ENCODE results near the gene TP53TG5. TPM values are rescaled to one million over a fixed set of nuclear protein-coding genes. Genes with fewer than 3 reads are reported as not detected.

Gene TP53TG5
- total RNA-seq, 1 donor, result not detected

GRCh38 chr20:45390931-45391330 lies 12.8 kb upstream of the TP53TG5 start:
- Histone ChIP-seq H3K27ac (ENCODE audit: low read depth, low read length) (no peak overlapping the region), H3K4me1 (ENCODE audit: insufficient read depth, low read length) (no peaks in the 10 kb centered on the region), H4K20me1 (ENCODE audit: insufficient read depth, low read length) (no peaks in the 10 kb centered on the region), H3K4me2 (ENCODE audit: insufficient read depth, low read length) (no peak overlapping the region), H2AFZ (ENCODE audit: low read length) (no peak overlapping the region), H3K79me2 (ENCODE audit: insufficient read depth, low read length) (no peaks in the 10 kb centered on the region), H3K4me3 (ENCODE audit: insufficient read depth, low read length) (no peak overlapping the region), H3K36me3 (ENCODE audit: insufficient read depth, low read length) (no peaks in the 10 kb centered on the region), H3K9me3 (ENCODE audit: low read depth, low read length) (no peaks in the 10 kb centered on the region), H3K27me3 (ENCODE audit: insufficient read depth, low read length) (no peaks in the 10 kb centered on the region)
- no peak for DNase-seq (ENCODE audit: insufficient read length, low spot score, missing footprints)
- no peak for TF ChIP-seq CTCF (IDR thresholded peaks at IDR 0.05; ENCODE audit: extremely low read depth, low read depth, low read length)

GRCh38 chr20:45387274-45387673 lies 9.1 kb upstream of the TP53TG5 start:
- Histone ChIP-seq H3K4me3 (ENCODE audit: insufficient read depth, low read length) (no peak overlapping the region), H3K36me3 (ENCODE audit: insufficient read depth, low read length) (no peaks in the 10 kb centered on the region), H3K79me2 (ENCODE audit: insufficient read depth, low read length) (no peaks in the 10 kb centered on the region), H2AFZ (ENCODE audit: low read length) (no peak overlapping the region), H3K9me3 (ENCODE audit: low read depth, low read length) (no peaks in the 10 kb centered on the region), H4K20me1 (ENCODE audit: insufficient read depth, low read length) (no peaks in the 10 kb centered on the region), H3K27me3 (ENCODE audit: insufficient read depth, low read length) (no peaks in the 10 kb centered on the region), H3K4me2 (ENCODE audit: insufficient read depth, low read length) (no peak overlapping the region), H3K4me1 (ENCODE audit: insufficient read depth, low read length) (no peaks in the 10 kb centered on the region), H3K27ac (ENCODE audit: low read depth, low read length) (no peak overlapping the region)
- no peak for DNase-seq (ENCODE audit: insufficient read length, low spot score, missing footprints)
- TF ChIP-seq CTCF (IDR thresholded peaks at IDR 0.05; ENCODE audit: extremely low read depth, low read depth, low read length), result no peak

GRCh38 chr20:45377269-45377668 lies 856 bp downstream of the TP53TG5 start:
- H3K4me1 ChIP-seq (ENCODE audit: insufficient read depth, low read length), result peaks cover 10% of the 10 kb centered on the region
- no peaks in the 10 kb centered on the region for H3K27me3 ChIP-seq (ENCODE audit: insufficient read depth, low read length)
- H3K79me2 ChIP-seq (ENCODE audit: insufficient read depth, low read length), result no peaks in the 10 kb centered on the region
- DNase-seq (ENCODE audit: insufficient read length, low spot score, missing footprints), result no peak
- no peaks in the 10 kb centered on the region for H3K36me3 ChIP-seq (ENCODE audit: insufficient read depth, low read length)
- no peak overlapping the region for H3K4me2 ChIP-seq (ENCODE audit: insufficient read depth, low read length)
- H3K9me3 ChIP-seq (ENCODE audit: low read depth, low read length), result no peaks in the 10 kb centered on the region
- no peak overlapping the region for H2AFZ ChIP-seq (ENCODE audit: low read length)
- no peak for TF ChIP-seq CTCF (IDR thresholded peaks at IDR 0.05; ENCODE audit: extremely low read depth, low read depth, low read length)
- no peaks in the 10 kb centered on the region for H4K20me1 ChIP-seq (ENCODE audit: insufficient read depth, low read length)
- H3K27ac ChIP-seq (ENCODE audit: low read depth, low read length), result no peak overlapping the region
- H3K4me3 ChIP-seq (ENCODE audit: insufficient read depth, low read length), result no peak overlapping the region

GRCh38 chr20:45374966-45375365 lies 3.2 kb downstream of the TP53TG5 start:
- Histone ChIP-seq H3K4me2 (ENCODE audit: insufficient read depth, low read length) (no peak overlapping the region), H3K9me3 (ENCODE audit: low read depth, low read length) (no peaks in the 10 kb centered on the region), H3K36me3 (ENCODE audit: insufficient read depth, low read length) (no peaks in the 10 kb centered on the region), H4K20me1 (ENCODE audit: insufficient read depth, low read length) (no peaks in the 10 kb centered on the region), H3K27ac (ENCODE audit: low read depth, low read length) (no peak overlapping the region), H2AFZ (ENCODE audit: low read length) (no peak overlapping the region), H3K4me3 (ENCODE audit: insufficient read depth, low read length) (no peak overlapping the region), H3K27me3 (ENCODE audit: insufficient read depth, low read length) (no peaks in the 10 kb centered on the region), H3K4me1 (ENCODE audit: insufficient read depth, low read length) (peaks cover 10% of the 10 kb centered on the region), H3K79me2 (ENCODE audit: insufficient read depth, low read length) (no peaks in the 10 kb centered on the region)
- no peak for DNase-seq (ENCODE audit: insufficient read length, low spot score, missing footprints)
- TF ChIP-seq CTCF (IDR thresholded peaks at IDR 0.05; ENCODE audit: extremely low read depth, low read depth, low read length), result no peak
